ENCODE results near the gene SLC39A11.

DNA sequence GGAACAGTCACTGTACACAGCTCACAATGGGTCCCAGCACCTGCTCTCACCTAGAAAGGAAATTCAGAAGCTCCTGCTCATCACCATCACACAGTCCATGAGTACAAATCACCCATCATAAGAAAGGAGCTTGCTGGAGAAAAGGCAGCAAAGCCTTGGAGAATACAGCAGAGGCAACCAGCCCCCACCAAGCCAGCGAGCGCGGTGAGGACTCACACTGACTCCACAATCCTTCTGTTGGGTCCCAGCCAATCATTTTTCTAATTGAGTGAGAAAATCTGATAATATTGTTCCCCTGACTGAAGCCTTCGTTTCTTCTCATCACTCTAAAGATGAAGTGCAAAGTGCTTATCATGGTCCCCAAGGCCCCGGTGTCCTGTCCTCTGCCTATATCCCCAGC lies 298.3 kb downstream of the SLC39A11 start:
- TF ChIP-seq, protein P1, sequence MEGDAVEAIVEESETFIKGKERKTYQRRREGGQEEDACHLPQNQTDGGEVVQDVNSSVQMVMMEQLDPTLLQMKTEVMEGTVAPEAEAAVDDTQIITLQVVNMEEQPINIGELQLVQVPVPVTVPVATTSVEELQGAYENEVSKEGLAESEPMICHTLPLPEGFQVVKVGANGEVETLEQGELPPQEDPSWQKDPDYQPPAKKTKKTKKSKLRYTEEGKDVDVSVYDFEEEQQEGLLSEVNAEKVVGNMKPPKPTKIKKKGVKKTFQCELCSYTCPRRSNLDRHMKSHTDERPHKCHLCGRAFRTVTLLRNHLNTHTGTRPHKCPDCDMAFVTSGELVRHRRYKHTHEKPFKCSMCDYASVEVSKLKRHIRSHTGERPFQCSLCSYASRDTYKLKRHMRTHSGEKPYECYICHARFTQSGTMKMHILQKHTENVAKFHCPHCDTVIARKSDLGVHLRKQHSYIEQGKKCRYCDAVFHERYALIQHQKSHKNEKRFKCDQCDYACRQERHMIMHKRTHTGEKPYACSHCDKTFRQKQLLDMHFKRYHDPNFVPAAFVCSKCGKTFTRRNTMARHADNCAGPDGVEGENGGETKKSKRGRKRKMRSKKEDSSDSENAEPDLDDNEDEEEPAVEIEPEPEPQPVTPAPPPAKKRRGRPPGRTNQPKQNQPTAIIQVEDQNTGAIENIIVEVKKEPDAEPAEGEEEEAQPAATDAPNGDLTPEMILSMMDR (conservative IDR thresholded peaks at IDR 0.05) = no peak
- TF ChIP-seq EZH2 (IDR thresholded peaks at IDR 0.05; ENCODE audit: low read depth) = no peak

Data from PC-9 (cell line).